RWPE2 (cell line): ENCODE results near the gene ERH.
"Not testable (repeated sequence)": the region's sequence is repeated elsewhere in the genome, so short reads cannot be mapped to it uniquely, and the experiment has no call there.

Experiments used
- ATAC-seq: fragments of 200-7000 bp; cut with Tn5 transposase; 3 replicates; pipeline ENCODE4 v1.9.1; 2021; ENCODE audit warnings: low read depth
- DNase-seq: peaks from one replicate; pipeline ENCODE4 v3.0.0-alpha.2; 2020; ENCODE audit warnings: low spot score
- H3K27ac ChIP-seq: fragments of 450-650 bp; 2 replicates; pipeline ENCODE4 v1.5.1; 2017; ENCODE audit warnings: mild to moderate bottlenecking; ENCODE audit not compliant: poor library complexity, severe bottlenecking
- H3K27me3 ChIP-seq: fragments of 250-450 bp; sonication (Bioruptor Pico); 2 replicates; pipeline ENCODE4 v1.5.1; 2021; ENCODE audit warnings: mild to moderate bottlenecking, moderate library complexity; ENCODE audit not compliant: insufficient read depth, poor library complexity, severe bottlenecking
- H3K36me3 ChIP-seq: fragments of 250-450 bp; sonication (Bioruptor Pico); 2 replicates; pipeline ENCODE4 v1.5.1; 2020; ENCODE audit warnings: low read depth, mild to moderate bottlenecking, moderate library complexity
- H3K4me1 ChIP-seq: fragments of 250-450 bp; sonication (Bioruptor Pico); 2 replicates; pipeline ENCODE4 v1.5.1; 2021; ENCODE audit warnings: mild to moderate bottlenecking, moderate library complexity; ENCODE audit not compliant: insufficient read depth, poor library complexity, severe bottlenecking
- H3K4me3 ChIP-seq: fragments of 250-450 bp; sonication (Bioruptor Pico); 2 replicates; pipeline ENCODE4 v1.5.1; 2021; ENCODE audit warnings: mild to moderate bottlenecking, moderate library complexity; ENCODE audit not compliant: severe bottlenecking
- H3K9me3 ChIP-seq: fragments of 250-450 bp; sonication (Bioruptor Pico); 2 replicates; pipeline ENCODE4 v1.5.1; 2021; ENCODE audit warnings: mild to moderate bottlenecking, moderate library complexity; ENCODE audit not compliant: severe bottlenecking
- CTCF ChIP-seq: fragments of 450-650 bp; IDR thresholded peaks from one replicate; pipeline ENCODE4 v1.5.1; 2017; ENCODE audit warnings: mild to moderate bottlenecking, moderate library complexity; ENCODE audit not compliant: poor library complexity, severe bottlenecking

The ERH gene

DNA sequence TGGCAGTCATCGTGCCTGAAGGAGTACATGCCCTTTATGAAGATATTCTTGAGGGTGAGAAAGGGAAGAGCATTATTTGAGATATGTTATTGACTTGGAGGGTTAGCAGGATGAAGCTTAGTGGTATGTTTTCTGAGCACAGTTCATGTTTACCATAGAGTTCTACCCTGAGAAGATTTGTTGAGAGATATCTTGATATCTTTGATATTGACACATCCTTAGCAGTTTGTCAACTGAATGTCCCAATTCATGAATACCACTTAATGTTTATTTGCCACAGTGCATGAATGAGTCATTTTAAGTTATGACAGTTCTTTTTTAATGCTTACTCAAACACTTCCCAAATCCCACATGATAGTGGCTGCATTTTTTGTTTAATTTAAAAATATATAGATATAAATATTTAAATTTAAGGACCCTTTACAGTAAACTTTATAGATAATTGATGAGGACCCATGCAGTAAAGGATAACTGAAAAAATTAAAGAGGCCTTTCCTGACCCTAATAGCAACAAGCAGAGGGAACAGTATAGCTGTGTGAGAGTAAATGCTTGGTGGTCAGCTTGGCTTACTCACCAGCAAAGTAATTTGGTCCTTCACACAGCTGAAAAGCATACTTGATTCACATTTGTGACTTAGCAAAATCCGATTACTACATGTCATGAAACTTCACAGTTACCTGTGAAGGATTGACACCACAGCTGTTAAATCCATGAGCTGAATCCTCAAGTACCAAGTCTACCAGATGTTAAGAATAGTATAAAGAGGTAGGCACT lies 26.2 kb upstream of the ERH start:
- Histone ChIP-seq H3K36me3 (peaks cover 43% of the 10 kb centered on the region), H3K27me3 (no peaks in the 10 kb centered on the region), H3K9me3 (no peaks in the 10 kb centered on the region), H3K4me3 (no peak overlapping the region), H3K4me1 (peaks cover 4% of the 10 kb centered on the region), H3K27ac (no peak overlapping the region)
- no peak for TF ChIP-seq CTCF
- ATAC-seq (no peak), DNase-seq (no peak)

DNA sequence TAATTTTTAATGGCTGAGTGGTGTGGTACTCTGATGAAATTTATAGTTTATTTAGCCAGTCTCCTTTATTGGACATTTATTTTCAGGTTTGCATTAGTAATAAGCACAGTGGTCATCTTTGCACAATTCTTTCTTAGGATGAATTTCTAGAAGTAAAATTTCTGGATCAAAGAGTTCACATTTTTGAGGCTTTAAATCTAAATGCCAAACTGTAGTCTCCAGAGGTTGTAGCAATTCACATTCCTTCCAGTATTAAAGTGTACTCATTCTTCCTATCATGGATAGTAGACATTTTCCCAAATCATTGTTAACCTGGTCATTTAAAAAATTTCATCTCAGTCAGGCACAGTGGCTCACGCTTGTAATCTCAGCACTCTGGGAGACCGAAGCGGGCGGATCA lies 25.2 kb upstream of the ERH start:
- no peaks in the 10 kb centered on the region for H3K27me3 ChIP-seq
- H3K27ac ChIP-seq = no peak overlapping the region
- DNase-seq = no peak
- peaks cover 43% of the 10 kb centered on the region for H3K36me3 ChIP-seq
- H3K9me3 ChIP-seq = no peaks in the 10 kb centered on the region
- H3K4me3 ChIP-seq = no peak overlapping the region
- H3K4me1 ChIP-seq = peaks cover 4% of the 10 kb centered on the region
- no peak for ATAC-seq
- no peak for TF ChIP-seq CTCF

DNA sequence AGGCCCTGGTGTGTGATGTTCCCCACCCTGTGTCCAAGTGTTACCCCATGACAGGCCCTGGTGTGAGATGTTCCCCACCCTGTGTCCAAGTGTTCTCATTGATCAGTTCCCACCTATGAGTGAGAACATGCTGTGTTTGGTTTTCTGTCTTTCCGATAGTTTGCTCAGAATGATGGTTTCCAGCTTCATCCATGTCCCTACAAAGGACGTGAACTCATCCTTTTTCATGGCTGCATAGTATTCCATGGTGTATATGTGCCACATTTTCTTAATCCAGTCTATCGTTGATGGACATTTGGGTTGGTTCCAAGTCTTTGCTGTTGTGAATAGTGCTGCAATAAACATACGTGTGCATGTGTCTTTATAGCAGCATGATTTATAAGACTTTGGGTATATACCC lies 18.0 kb upstream of the ERH start:
- H3K36me3 ChIP-seq, H3K27ac ChIP-seq, H3K4me1 ChIP-seq, DNase-seq, H3K4me3 ChIP-seq, H3K9me3 ChIP-seq, H3K27me3 ChIP-seq, ATAC-seq: not testable (repeated sequence)

DNA sequence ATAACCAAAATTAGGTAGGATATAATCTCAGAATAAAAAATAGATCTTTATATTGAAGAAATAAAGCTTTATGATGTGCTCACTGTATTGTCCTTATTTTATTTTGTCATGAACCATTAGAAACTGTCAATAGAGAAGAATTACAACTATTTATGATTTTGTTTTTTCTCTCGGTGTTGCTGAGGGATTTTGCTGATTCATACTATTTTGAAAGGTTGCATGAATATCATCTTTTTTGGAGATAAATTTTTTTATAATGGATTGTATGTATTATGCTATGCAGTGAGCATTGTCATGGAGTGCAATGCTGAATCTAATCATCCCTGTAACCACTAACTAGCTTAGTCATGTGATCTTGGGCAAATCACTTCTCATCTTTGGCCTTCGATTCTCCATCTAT lies 15.4 kb upstream of the ERH start:
- peaks cover 12% of the 10 kb centered on the region; the same call in 1 of the 2 replicates for H3K36me3 ChIP-seq
- H3K27ac ChIP-seq = no peak overlapping the region
- H3K9me3 ChIP-seq = no peaks in the 10 kb centered on the region
- TF ChIP-seq CTCF = no peak
- DNase-seq (no peak), ATAC-seq (no peak)
- no peaks in the 10 kb centered on the region for H3K4me1 ChIP-seq
- H3K27me3 ChIP-seq = no peaks in the 10 kb centered on the region
- H3K4me3 ChIP-seq = no peak overlapping the region

DNA sequence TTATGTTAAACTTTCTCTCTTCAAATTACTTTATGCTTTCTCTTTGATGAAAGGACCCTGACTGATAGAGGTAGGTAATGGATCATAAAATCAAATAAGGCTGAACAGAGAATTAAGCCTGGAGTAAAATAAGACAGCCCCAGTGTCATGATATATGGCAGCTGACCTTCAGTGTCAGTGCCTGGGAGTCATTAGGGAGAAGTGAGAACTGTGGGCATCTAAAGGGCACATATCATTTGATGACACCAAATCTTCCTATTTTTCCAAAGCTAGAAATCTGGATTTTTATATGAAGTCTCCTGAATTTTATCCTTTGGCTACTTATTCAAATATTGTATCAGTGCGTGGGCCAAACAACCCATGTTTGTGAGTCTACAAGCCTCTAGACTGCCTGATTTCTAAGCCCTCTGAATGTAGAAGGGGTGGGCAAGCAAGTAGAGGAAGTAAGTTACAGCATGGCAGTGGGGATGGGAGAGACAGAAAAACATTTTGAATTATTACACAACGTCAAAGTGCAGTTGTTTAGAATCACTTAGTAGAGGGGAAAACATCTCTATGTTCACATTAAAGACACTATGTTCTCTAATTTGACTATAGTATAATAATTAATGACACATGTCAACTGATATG lies 10.3 kb upstream of the ERH start:
- no peaks in the 10 kb centered on the region for H3K9me3 ChIP-seq
- H3K36me3 ChIP-seq = peaks cover 28% of the 10 kb centered on the region
- H3K4me3 ChIP-seq = no peak overlapping the region
- no peaks in the 10 kb centered on the region for H3K4me1 ChIP-seq
- no peaks in the 10 kb centered on the region for H3K27me3 ChIP-seq
- ATAC-seq = no peak
- H3K27ac ChIP-seq = no peak overlapping the region
- TF ChIP-seq CTCF = no peak
- DNase-seq = no peak
